KBM-7 (cell line): ENCODE results near the gene LMNB1.
"Not testable (repeated sequence)": the region's sequence is repeated elsewhere in the genome, so short reads cannot be mapped to it uniquely, and the experiment has no call there.

Experiments
- DNase-seq: peaks from one replicate; pipeline ENCODE4 v3.0.0-alpha.2; 2015
- in situ Hi-C: fragments of 300-500 bp; cut with MboI; formaldehyde crosslinking; loops from 2 replicates; pipeline ENCODE4 v1.14.3; 2020; ENCODE audit warnings: low sequenced_read_pairs, low pct_unique_long_range_greater_than_20kb, mixed read lengths

Gene LMNB1

DNA sequence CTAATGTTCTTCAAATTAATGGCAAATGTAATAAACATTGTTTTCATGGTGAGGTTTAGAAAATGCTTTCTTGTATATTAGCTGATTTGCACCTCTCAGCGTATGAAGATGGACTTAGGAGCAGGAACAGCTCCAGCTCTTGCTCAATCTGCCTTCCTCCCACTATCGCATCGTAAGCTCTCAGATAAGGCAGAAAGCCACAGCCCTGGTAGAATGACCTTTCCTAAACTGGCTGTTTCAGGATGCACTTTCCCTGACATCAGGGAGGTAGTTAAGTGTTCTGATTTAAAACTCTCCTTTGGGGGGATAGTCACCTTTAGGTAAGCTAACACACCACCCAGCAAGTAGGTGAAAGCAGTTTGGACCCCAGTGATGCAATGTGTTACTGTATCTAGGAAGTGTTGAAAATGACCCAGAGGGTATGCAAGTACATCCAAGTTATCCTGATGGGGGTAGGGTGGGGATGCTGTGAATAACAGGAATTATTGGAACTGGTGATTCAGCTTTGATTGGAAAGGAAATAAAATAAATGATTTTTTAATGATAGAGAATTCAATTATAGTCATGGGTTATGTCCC, 72.3 kb downstream of the LMNB1 start:
- in situ Hi-C loops, result no loop called here
- DNase-seq, result no peak

- no peak for DNase-seq
- in situ Hi-C loops, result no loop called here
These were observed 74.6 kb downstream of the LMNB1 start for GRCh38 chr5:126851501-126852011.

GRCh38 chr5:126852091-126852571, 75.2 kb downstream of the LMNB1 start:
- in situ Hi-C loops, result no loop called here

DNA sequence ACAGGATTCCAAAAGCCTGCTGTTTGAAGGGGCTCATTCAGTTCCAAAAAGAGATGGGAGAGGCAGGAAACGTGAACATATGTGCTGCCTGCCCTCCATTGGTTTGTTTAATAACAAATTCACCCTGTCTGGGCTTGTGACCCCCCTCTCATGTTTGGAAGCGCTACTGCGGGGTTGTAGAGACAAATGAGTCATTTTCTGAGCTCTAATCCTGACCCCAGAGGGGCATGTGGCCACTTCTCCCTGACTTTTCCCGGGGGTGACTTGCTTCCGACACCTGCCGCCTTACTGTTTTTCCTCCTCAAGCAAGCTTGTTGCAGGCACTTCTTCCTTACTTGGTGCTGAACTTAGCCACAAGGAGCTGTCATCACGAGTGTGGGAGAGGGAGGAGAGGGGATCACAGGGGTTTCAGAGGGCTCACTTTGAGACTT, 75.9 kb downstream of the LMNB1 start:
- DNase-seq, result no peak

More at GRCh38 chr5:126852091-126852571, 75.2 kb downstream of the LMNB1 start:
- DNase-seq, result no peak

DNA sequence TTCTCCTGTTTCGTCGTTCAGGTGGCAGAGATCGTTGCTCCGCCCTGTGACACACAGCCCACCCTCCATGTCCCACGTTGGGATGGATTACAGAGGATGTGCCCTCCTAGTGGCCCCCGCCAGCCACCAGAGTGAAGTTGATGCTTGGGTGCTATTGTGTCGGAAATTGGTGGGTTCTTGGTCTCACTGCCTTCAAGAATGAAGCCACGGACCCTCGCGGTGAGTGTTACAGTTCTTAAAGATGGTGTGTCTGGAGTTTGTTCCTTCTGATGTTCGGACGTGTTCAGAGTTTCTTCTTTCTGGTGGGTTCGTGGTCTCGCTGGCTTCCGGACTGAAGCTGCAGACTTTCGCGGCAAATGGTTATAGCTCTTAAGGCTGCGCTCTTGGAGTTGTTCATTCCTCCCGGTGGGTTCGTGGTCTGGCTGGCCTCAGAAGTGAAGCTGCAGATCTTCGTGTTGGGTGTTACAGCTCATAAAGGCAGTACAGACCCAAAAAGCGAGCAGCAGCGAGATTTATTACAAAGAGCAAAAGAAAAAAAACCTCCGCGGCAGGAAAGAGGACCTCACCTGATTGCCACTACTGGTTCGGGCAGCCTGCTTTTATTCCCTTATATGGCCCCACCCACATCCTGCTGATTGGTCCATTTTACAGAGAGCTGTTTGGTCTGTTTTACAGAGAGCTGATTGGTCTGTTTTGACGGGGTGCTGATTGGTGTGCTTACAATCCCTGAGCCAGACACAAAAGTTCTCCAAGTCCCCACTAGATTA, 76.8 kb downstream of the LMNB1 start:
- in situ Hi-C loops, DNase-seq: not testable (repeated sequence)

More for the DNA sequence above, 75.9 kb downstream of the LMNB1 start:
- in situ Hi-C loops, result no loop called here

DNA sequence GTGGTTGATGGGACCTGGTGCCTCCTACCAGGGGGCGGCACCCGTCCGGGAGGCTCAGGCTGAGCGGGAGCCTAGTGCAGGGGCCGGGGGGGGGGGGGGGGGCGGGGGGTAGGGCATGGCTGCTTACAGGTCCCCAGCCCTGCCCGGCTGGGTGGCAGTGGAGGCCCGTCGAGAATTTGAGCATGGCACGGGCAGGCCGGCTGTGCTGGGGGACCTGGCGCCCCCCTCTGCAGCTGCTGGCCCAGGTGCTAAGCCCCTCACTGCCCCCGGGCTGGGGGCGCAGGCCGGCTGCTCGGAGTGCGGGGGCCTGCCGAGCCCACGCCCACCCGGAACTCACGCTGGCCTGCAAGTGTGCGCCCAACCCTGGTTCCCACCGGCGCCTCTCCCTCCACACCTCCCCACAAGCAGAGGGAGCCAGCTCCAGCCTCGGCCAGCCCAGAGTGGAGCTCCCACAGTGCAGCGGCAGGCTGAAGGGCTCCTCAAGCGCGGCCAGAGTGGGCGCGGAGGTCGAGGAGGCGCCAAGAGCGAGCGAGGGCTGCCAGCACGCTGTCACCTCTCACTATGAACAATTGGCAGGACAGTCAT, 77.7 kb downstream of the LMNB1 start:
- in situ Hi-C loops, result no loop called here

GRCh38 chr5:126855266-126855665, 78.3 kb downstream of the LMNB1 start:
- no peak for DNase-seq
- in situ Hi-C loops, result no loop called here

More for the DNA sequence above, 77.7 kb downstream of the LMNB1 start:
- DNase-seq, result no peak

DNA sequence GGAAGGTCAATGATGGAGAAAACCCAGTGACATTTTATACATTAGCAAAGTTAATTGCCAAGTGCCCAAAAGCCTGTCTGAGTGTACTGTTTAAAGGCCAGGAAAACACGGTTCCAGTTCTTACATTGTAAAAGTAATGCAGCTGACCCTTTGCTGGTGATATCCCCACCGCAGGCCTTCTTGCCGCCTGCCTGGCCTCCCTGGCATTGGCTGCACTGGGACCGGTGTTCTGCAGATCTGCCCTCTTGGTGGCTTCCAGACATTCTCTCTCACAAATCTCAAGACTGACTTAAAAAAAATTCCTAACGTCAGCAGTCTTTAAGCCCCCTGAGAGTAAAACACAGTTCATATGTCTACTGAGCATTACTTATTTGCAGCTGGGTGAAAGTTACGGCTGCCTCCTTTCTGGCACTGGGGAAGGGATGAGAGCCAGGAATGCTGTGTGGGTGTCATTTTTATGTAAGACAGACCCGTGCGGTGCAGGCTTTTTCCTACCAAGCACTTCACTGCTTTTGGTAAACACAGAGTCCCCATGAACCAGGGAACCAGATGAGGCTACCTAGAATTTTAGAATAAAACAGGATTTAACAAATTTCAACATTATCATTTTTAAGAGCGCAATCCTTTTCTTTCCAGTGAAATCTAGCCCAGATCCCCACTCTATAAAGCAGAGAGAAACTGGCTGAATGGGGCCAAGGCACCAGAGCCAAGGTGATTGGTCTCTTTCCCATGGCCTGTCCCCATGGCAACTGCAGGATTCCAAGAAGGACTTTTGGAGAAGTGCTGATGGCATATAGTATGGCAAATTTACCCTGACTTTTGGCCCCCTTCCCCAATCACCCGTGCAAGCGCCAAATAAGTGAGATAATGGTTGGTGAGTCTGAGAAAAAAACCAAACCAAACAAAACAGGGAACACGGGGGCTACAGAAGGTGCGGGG, 80.8 kb downstream of the LMNB1 start:
- DNase-seq, result no peak
- in situ Hi-C loops, result no loop called here

GRCh38 chr5:126858441-126858840, 81.5 kb downstream of the LMNB1 start:
- in situ Hi-C loops, result no loop called here
- no peak for DNase-seq

DNA sequence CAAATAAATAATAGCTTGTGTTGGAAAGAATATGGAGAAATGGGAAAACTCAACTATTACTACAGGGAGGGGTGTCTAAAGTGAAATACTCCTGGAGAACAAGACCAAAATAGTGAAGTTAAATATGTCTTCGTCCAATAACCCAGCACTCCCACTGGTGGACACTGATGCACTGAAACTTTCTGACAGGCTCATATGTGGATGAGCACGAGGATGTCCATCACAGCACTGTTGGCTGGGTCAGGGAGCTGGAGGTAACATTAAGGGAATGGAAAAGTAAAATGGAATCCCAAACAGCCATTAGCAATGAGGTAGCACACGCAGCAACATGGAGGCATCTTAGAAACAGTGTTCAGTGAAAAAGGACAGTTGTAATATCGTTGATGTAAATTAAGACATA, 86.5 kb downstream of the LMNB1 start:
- DNase-seq, result no peak
- in situ Hi-C loops, result no loop called here

GRCh38 chr5:126864042-126864688, 87.2 kb downstream of the LMNB1 start:
- in situ Hi-C loops, result no loop called here
- no peak for DNase-seq

DNA sequence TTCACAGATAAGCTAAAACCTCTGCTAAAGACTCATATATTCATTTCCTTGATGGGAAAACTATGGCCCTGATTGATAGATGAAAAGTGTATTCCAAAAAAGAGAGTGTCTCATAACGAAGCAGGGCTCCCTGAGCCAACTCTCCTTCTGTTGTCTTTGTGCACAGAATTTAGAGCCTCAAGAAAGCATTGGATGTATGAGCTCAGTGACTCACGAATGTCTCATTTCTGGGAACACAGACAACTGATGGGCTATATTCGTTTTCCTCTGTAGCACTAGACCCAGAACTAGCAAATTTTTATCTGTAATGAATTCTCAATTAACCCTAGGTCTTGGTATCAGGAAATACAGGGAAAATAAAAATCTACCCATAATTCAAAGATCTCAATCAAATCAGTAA, 88.4 kb downstream of the LMNB1 start:
- in situ Hi-C loops, result no loop called here
- DNase-seq, result no peak

DNA sequence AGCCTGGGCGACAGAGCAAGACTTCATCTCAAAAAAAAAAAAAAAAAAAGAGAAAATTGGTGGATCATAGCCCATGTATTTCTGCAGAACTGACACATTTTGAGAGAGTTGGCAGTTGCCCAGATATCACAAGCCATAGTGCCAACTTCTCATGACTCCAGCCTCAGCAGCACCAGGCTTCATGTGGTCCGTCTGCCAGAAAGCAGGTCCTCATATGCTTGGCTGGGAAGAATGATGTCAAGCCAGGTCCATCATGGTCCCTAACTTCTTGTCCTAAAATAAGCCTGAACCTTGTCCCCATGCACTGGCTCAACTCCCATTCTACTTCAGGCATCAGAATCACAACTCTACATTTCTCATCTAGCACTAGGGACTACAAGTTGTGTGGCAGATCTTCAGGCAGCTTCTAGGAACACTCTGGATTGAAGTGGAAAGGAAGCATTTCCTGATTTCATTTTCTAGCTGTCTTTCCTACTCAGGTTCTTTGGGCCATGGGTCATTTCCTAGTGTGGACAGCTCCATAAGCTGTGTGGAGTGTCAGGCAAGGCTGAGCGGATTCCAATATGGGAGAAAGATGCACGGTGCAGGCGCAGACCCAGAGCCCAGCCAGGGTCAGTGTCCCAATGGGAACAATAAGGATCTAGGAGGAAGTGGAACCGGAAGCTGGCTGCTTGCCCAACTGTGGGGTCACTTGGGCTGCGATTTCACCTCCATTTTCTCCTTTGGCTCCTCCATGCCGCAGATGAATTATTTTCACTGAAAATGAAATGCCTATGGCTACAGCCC, 90.1 kb downstream of the LMNB1 start:
- DNase-seq, result no peak
- in situ Hi-C loops, result no loop called here

- in situ Hi-C loops, result no loop called here
- DNase-seq, result no peak
These were observed 91.5 kb downstream of the LMNB1 start for GRCh38 chr5:126868338-126869004.

DNA sequence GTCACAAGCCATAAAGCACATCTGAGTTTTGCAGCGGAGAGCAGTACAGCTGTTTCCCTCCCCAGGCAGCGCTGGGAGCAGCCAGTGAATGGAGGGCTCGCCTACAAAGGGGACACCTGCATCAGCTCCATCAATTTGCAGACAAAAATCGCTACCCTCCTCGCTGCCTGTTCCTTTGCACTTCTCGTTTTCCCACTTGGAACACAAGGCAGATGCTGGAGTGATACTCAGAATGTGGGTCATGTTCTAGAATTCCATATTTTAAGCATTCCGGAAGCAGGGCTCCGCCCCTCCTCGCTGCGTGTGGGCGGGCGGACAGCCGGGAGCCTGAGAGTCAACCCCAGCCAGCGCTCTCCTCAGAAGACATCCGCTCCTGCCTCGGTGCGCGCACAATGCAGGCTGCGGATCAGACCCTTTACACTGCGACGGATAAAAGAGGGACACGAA, 92.1 kb downstream of the LMNB1 start:
- in situ Hi-C loops, result no loop called here
- no peak for DNase-seq

- no peak for DNase-seq
- in situ Hi-C loops, result no loop called here
These were observed 94.5 kb downstream of the LMNB1 start for GRCh38 chr5:126871441-126871840.

- in situ Hi-C loops, result no loop called here
- DNase-seq, result no peak
These were observed 95.8 kb downstream of the LMNB1 start for GRCh38 chr5:126872561-126873354.
